Upper lobe of left lung (tissue), 6 donors: Measurements from ENCODE around the gene GSG1L2. TPM values are rescaled to one million over a fixed set of nuclear protein-coding genes. Genes with fewer than 3 reads are reported as not detected.

Experiments
- ATAC-seq, 2 donors: fragments of 200-7000 bp; cut with Tn5 transposase; one replicate each; pipeline ENCODE4 v1.9.1; 2022; ENCODE audit warnings: mild to moderate bottlenecking in 2 of 2, moderate library complexity in 2 of 2; ENCODE audit not compliant: low FRiP score in 2 of 2
- DNase-seq, 2 donors: peaks; one replicate each; pipeline ENCODE4 v3.0.0-alpha.2; 2019 to 2020
- H3K27ac ChIP-seq, 4 donors: fragments of 200-600 bp; sonication (generic); one replicate each; pipeline ENCODE4 v1.5.1; 2016 to 2019
- H3K27me3 ChIP-seq, 4 donors: fragments of 200-600 bp; sonication (generic); one replicate each; pipeline ENCODE4 v1.5.1; 2017 to 2019
- H3K36me3 ChIP-seq, 4 donors: fragments of 200-600 bp; sonication (generic); one replicate each; pipeline ENCODE4 v1.5.1; 2016 to 2019
- H3K4me1 ChIP-seq, 4 donors: fragments of 200-600 bp; sonication (generic); one replicate each; pipeline ENCODE4 v1.5.1; 2018 to 2019
- H3K4me3 ChIP-seq, 4 donors: fragments of 200-600 bp; sonication (generic); one replicate each; pipeline ENCODE4 v1.5.1; 2017 to 2019; ENCODE audit warnings: mild to moderate bottlenecking in 2 of 4, moderate library complexity in 1 of 4
- H3K9me3 ChIP-seq, 4 donors: fragments of 200-600 bp; sonication (generic); one replicate each; pipeline ENCODE4 v1.5.1; 2018 to 2019
- EP300 ChIP-seq, 4 donors: sonication (generic); formaldehyde crosslinking; IDR thresholded peaks; one replicate each; pipeline ENCODE4 v1.5.1; 2017; ENCODE audit warnings: antibody characterized with exemption in 4 of 4, control low read depth in 2 of 4
- POLR2A ChIP-seq, 4 donors: fragments of 450-650 bp; IDR thresholded peaks; one replicate each; pipeline ENCODE4 v1.5.1; 2016 to 2017; ENCODE audit warnings: antibody characterized with exemption in 4 of 4, mild to moderate bottlenecking in 2 of 4
- POLR2AphosphoS5 ChIP-seq, 2 donors: sonication (generic); formaldehyde crosslinking; IDR thresholded peaks; one replicate each; pipeline ENCODE4 v1.5.1; 2017; ENCODE audit warnings: antibody characterized with exemption in 2 of 2
- WGBS, 2 donors: methylation state at CpG; one replicate each; pipeline ENCODE4 v1.1.5; 2017 to 2018; 5-methylcytosine and 5-hydroxymethylcytosine counted together
- total RNA-seq, 6 donors: library from RNA; depleted of rRNA in 4 of 6; stranded (reverse); fragments of >200 nt in 4 of 6; gene quantifications; one replicate each; pipeline versions ENCODE4 v1.1.0 to v1.2.1, GENCODE V29; 2016 to 2021
- TF ChIP-seq, protein P1 (sequence below), 6 experiments: fragments of 450-650 bp in 4 of 6; fragments of 200-600 bp in 2 of 6; sonication (generic) in 2 of 6; IDR thresholded peaks; one replicate each; pipeline ENCODE4 v1.5.1; 2016 to 2019; ENCODE audit warnings: antibody characterized with exemption in 6 of 6
- donor health status: DM: no; HTN: no; CAD: no; lungs with moderate emphysema.
- donor health status: DM: no; HTN: yes; CAD: no; lungs with severe emphysema.

The GSG1L2 gene
- total RNA-seq, 6 donors from 2014 or later, result not detected

DNA sequence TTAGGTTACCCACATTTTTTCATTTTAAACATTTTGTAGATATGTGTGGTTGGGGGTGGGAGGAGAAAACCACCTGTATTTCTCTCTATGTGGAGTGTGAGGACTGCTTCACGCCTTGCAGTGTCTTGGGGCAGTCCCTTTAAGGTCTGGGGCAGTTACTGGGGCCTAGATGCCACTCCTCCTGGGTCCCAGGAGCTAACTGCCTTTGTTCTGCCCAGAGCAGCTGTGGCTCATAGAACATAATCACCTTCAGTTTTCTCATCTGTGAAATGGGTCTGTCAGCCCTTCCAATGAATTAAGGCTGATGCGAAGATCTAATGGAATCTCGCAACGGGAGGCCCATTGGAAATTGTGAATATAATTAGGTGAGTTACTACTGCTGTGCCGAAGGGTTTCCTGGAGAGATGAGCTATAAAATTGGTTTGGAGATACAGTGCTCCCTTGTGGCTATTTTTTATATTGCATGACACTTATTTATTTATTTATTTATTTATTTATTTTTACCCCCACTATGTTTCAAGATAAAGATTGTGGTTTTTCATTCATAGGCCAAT, 53.4 kb downstream of the GSG1L2 start:
- DNase-seq, result no peak
- no peaks in the 10 kb centered on the region for H3K36me3 ChIP-seq
- H3K27ac ChIP-seq, result no peak overlapping the region
- no peaks in the 10 kb centered on the region for H3K9me3 ChIP-seq
- no peaks in the 10 kb centered on the region for H3K27me3 ChIP-seq
- H3K4me1 ChIP-seq, result no peaks in the 10 kb centered on the region
- TF ChIP-seq, protein P1, sequence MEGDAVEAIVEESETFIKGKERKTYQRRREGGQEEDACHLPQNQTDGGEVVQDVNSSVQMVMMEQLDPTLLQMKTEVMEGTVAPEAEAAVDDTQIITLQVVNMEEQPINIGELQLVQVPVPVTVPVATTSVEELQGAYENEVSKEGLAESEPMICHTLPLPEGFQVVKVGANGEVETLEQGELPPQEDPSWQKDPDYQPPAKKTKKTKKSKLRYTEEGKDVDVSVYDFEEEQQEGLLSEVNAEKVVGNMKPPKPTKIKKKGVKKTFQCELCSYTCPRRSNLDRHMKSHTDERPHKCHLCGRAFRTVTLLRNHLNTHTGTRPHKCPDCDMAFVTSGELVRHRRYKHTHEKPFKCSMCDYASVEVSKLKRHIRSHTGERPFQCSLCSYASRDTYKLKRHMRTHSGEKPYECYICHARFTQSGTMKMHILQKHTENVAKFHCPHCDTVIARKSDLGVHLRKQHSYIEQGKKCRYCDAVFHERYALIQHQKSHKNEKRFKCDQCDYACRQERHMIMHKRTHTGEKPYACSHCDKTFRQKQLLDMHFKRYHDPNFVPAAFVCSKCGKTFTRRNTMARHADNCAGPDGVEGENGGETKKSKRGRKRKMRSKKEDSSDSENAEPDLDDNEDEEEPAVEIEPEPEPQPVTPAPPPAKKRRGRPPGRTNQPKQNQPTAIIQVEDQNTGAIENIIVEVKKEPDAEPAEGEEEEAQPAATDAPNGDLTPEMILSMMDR (IDR thresholded peaks at IDR 0.05), result peak in 5 of 6 experiments; percentile 13 to 64 (median 34)
- TF ChIP-seq EP300 (IDR thresholded peaks at IDR 0.05), result no peak
- no peak for ATAC-seq
- no peak overlapping the region for H3K4me3 ChIP-seq
- WGBS, 2 donors, result 37 to 59% methylated on average over 5 of the region's 5 CpGs

DNA sequence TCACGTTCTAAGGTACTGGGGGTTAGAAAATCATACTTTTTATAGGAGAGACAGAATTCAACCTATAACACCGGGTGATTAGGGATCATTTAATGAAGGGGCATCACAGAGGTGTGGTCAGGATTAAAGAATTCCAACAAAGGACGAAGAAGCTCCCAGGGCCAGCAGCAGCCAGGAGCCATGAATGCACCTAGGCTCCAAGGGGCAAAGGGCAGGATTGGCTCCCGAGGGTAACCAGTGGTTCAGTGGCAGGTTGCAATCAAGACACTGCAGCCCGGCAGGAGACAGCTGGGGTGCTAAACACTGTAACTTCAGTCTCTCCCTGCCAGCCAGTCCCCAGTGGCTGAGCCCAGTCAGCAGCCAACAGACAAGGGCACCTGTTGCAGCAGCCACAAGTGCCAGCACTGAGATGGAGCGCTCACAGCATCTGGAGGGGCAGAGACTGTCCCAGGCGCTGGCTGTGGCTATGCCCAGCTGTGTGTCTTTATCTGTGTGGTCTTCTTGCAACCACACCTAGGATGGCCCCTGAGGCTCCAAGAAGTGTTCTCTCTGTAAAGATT, 54.4 kb downstream of the GSG1L2 start:
- no peak for DNase-seq
- WGBS, 2 donors, result 71 to 85% methylated on average over 6 to 7 of the region's 7 CpGs
- no peak for ATAC-seq
- Histone ChIP-seq H3K27me3 (no peaks in the 10 kb centered on the region), H3K4me1 (no peaks in the 10 kb centered on the region), H3K27ac (no peak overlapping the region), H3K9me3 (no peaks in the 10 kb centered on the region), H3K36me3 (no peaks in the 10 kb centered on the region), H3K4me3 (no peak overlapping the region)
- TF ChIP-seq POLR2AphosphoS5 (IDR thresholded peaks at IDR 0.05) (no peak), EP300 (IDR thresholded peaks at IDR 0.05) (no peak), POLR2A (IDR thresholded peaks at IDR 0.05) (no peak)
- TF ChIP-seq, protein P1 (IDR thresholded peaks at IDR 0.05), result no peak

DNA sequence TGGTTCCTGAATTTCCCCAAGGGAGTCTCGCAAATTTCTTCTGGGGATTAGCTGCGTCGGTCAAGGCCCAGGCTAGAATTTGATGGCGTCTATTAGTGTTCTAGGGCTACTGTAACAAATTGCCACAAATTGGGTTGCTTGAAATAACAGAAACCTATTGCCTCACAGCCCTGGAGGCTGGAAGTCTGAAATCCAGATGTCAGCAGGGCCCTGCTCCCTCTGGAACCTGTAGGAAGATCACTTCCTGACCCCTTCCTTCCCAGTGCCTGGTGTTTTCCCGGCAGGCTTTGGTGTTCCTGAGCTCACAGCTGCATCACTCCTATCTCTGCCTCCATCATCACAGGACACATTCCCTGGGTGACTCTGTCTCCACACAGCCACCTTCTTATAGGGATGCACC, 54.9 kb downstream of the GSG1L2 start:
- no peak for ATAC-seq
- DNase-seq, result no peak

DNA sequence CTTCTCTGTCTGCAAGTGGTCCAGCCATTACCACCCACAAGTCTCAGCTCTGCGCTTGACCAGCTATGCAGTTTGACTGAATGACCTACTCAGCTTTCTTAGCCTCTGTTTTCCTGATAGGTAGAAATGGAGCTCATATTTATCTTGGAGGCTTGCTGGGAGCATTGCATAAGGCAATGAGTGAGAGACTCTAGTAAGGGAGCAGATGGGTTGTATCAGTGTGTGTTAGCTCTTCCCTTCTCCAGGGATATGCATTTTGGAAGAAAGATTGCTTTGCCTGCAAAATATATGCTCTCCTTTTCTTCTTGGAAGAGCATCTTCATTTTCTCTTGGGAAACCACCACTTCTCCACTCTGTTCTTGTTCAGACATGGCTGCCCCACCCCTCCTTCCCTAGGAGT, 56.6 kb downstream of the GSG1L2 start:
- DNase-seq, result no peak
- no peak for TF ChIP-seq POLR2AphosphoS5 (IDR thresholded peaks at IDR 0.05)
- H3K4me3 ChIP-seq, result no peak overlapping the region
- H3K9me3 ChIP-seq, result no peaks in the 10 kb centered on the region
- H3K36me3 ChIP-seq, result no peaks in the 10 kb centered on the region
- 100% methylated on average over 1 of the region's 1 CpG for WGBS, 2 donors
- no peaks in the 10 kb centered on the region for H3K4me1 ChIP-seq
- ATAC-seq, result no peak
- H3K27me3 ChIP-seq, result no peaks in the 10 kb centered on the region
- H3K27ac ChIP-seq, result no peak overlapping the region

More for the DNA sequence above, 54.9 kb downstream of the GSG1L2 start:
- Histone ChIP-seq H3K4me1 (no peaks in the 10 kb centered on the region), H3K4me3 (no peak overlapping the region), H3K27me3 (no peaks in the 10 kb centered on the region), H3K36me3 (no peaks in the 10 kb centered on the region), H3K9me3 (no peaks in the 10 kb centered on the region), H3K27ac (no peak overlapping the region)
- TF ChIP-seq EP300 (IDR thresholded peaks at IDR 0.05) (no peak), POLR2A (IDR thresholded peaks at IDR 0.05) (no peak), POLR2AphosphoS5 (IDR thresholded peaks at IDR 0.05) (no peak)
- WGBS, 2 donors, result 58 to 71% methylated on average over 1 to 5 of the region's 5 CpGs

DNA sequence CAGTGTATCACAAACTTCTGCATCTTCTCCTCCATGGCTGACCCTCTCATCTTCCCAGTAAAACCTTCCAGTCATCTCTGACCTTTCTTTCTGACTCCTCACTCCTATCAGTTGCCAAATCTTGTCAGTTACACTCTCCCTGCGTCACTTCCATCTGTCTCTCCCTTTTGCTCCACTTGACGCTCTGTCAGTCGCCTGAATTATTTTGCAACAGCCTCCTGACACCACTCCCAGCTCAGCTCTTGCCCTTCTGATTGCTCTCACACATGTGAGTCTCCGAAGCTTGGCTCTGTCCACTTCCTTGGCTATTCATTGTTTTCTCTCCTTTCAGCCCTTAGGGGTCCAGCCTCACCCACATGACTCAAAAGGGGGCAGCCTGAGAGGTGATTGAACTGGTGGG, 58.2 kb downstream of the GSG1L2 start:
- TF ChIP-seq POLR2AphosphoS5 (IDR thresholded peaks at IDR 0.05), result no peak
- no peak for TF ChIP-seq POLR2A (IDR thresholded peaks at IDR 0.05)
- no peak for TF ChIP-seq EP300 (IDR thresholded peaks at IDR 0.05)
- TF ChIP-seq, protein P1 (IDR thresholded peaks at IDR 0.05), result no peak
- no peak for DNase-seq
- ATAC-seq, result no peak
- Histone ChIP-seq H3K4me3 (no peak overlapping the region), H3K27ac (no peak overlapping the region), H3K9me3 (no peaks in the 10 kb centered on the region), H3K36me3 (no peaks in the 10 kb centered on the region), H3K27me3 (no peaks in the 10 kb centered on the region), H3K4me1 (no peaks in the 10 kb centered on the region)
- 21 to 27% methylated on average over 4 of the region's 4 CpGs for WGBS, 2 donors

DNA sequence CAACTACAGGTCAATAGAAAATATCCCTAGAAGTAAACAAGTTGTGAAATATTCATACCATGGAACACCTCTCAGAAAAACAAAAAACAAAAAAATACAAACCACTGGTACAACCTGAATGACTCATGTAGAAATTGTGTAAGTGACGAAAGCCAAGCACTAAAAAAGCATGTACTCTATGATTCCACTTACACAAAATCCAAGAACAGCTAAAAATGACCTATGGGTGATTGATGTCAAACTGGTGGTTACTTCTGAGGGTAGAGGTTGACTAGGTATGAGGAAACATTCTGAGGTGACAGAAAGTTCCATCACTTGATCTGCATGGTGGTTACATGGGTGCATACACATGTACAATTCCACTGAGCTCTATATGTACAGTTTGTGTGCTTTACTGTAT, 61.6 kb downstream of the GSG1L2 start:
- DNase-seq (no peak), ATAC-seq (no peak)
- Histone ChIP-seq H3K4me3 (no peak overlapping the region), H3K27me3 (no peaks in the 10 kb centered on the region), H3K27ac (no peak overlapping the region), H3K4me1 (no peaks in the 10 kb centered on the region), H3K9me3 (no peaks in the 10 kb centered on the region), H3K36me3 (no peaks in the 10 kb centered on the region)
- TF ChIP-seq POLR2AphosphoS5 (IDR thresholded peaks at IDR 0.05) (no peak), POLR2A (IDR thresholded peaks at IDR 0.05) (no peak), EP300 (IDR thresholded peaks at IDR 0.05) (no peak)
- TF ChIP-seq, protein P1 (IDR thresholded peaks at IDR 0.05), result no peak
- WGBS, 2 donors, result 82 to 83% methylated on average over 1 of the region's 1 CpG
